Suppressor macrophage (primary cell): ENCODE data around the gene PRG3.

Experiments used
- DNase-seq, 4 experiments: peaks; one replicate each; pipeline ENCODE4 v3.0.0-alpha.2; 2020 to 2022
- total RNA-seq, 17 experiments: gene quantifications; one replicate each; lab custom pipeline; 2026; ENCODE audit warnings: mixed read lengths in 6 of 17, inconsistent platforms in 3 of 17; lab: John Stamatoyannopoulos, UW

PRG3 gene, protein sequence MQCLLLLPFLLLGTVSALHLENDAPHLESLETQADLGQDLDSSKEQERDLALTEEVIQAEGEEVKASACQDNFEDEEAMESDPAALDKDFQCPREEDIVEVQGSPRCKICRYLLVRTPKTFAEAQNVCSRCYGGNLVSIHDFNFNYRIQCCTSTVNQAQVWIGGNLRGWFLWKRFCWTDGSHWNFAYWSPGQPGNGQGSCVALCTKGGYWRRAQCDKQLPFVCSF
- total RNA-seq: 0 to 0.77 (median 0) reads per million in 17 experiments

DNA sequence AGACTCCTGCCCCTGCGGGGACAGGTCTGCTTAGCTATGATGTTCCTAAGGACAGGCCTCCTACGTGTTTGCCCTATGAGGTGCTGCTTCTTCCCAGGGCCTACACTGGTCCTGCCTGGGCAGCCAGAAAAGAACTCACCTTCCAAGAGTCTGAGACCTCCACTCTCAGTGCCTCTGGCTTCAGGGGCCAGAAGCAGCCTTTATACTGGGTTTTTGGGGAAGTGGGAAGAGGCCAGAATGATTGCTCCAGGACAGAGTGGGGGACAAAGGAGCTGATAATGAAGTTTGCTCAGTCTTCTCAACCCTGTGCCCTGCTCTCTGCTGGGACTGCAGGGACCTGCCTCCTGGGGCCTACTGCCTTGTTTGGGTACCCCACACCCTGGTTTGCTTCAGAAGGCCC, at the start of gene PRG3:
PRG3 (minus strand) TSS at position 176 of the 400 bp plus-strand sequence. CDS start 442 bp downstream, outside the sequence.
- no peak for DNase-seq

DNA sequence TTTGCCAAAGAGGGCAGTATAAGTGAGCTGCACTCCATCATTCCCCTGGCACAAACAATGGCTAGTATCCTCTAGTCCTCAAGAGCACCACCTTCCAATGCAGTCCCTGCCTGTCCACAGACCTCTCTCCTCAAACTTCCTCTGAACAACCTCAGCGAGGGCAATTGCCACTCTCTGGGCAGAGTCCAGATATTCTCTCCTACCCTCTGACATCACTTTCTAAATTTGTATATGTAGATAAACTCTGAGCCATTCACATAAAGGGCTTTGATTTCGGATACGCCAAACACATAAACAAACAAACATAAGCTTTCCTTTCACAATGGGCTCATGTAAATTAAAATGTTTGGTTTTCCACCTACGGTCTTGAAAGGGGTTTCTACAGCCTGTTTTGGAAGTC, 49.0 kb upstream of the PRG3 start:
- DNase-seq: peak in 2 of 4 experiments; percentile 21 to 32

DNA sequence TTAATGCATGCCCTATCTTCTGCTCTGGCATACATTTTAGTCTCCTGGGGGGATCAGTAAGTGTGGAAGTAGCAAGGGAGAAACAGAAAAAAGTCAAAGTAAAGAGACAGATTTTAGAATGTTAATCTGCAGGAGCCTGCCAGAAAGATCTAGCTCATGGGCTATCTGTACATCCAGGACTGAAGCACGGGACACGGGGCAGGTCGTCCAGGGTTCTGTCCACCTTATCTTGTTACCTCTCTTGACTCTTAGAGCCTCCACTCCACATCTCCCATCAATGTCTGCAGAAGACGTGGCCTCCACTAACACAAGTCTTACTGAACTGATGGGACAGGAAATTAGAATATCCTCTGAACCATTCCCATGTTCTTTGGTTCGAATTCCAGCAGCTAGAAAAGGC, 47.7 kb upstream of the PRG3 start:
- no peak for DNase-seq

DNA sequence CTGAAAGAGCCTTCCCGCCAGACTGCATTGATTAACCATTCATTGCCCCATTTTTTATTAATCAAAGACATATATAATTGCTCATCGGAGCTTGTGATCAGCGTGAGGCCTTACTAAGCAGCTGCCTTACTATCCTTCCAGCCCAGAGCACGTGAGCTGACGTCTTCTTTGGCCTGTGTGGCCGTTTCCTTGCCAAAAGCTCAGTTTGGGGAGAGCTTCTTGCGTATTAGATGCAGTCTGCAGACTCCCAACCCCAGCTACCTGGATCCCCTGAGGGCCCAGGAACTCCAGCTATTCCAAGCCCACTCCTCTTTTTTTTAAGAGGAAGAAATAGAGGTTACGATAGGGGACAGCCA, 46.8 kb upstream of the PRG3 start:
- peak in 1 of 4 experiments; percentile 19 for DNase-seq

DNA sequence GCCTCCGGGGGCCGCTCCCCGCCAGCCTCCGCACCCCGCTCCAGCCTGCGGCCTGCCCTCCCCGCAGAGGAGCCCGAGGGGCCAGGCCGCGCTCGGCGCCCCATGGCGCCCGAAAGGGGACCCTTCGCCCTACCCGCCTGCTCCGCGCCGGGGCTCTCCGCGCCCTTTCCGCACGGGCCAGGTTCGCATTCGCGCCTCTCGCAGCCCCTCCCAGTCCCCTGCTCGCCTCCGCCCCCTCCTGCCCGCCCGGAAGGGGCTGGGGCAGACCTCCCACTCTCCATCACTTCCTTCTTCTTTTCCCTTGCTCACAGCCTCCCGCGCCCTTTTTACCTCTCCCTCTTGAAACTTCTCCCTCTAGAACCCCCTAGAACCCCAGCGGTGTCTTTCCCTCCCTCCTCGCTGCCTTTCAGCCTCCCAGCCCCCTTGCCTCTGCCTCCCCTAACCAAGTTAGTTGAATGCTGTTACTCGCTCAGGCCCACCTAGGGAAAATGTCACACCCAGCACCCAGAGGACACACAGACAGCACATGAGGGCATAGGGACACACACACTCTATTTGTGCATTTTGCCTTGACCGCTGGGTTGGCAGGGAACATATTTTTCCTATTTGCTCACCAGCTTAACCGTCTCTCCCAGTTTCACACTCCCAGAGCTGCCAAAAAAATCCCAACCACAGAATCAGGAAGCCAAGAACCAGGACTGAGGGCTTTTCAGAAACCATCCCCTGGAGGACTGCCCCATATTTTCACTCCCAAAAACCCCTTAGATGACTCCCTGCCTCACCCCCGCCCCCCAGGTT, 46.2 kb upstream of the PRG3 start, which contains the start of gene SLC43A3:
SLC43A3 (minus strand) TSS at position 193 of the 798 bp plus-strand sequence. CDS start 949 bp downstream, outside the sequence.
- DNase-seq: peak; percentile 67 to 90 (median 86)

DNA sequence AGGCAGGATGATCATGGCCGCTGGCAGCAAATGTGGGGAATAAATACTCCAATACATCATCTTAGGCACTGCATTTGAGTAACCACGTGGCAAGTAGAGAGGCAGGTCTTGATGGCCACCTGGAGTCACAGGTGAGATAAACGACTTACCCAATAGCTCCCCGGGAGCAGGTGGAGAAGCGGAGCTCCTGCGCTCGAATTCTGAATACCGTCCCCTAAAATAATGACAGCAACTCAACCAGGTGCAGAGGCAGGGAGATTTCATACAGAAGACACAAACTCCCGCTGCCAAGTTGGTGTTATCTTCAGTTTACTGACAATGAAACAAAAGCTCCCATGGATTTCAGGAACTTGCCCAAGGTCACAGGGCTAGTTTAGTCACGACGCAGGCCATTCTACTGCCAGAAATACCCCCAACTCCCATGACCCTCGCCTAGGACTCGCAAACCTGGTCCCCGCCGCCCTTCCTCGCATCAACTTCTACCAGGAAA, 45.5 kb upstream of the PRG3 start:
- DNase-seq: peak; percentile 50 to 74 (median 68)

GRCh38 chr11:57425565-57426438, 44.9 kb upstream of the PRG3 start:
- DNase-seq: peak in 3 of 4 experiments; percentile 17 to 39 (median 38)

- DNase-seq: peak; percentile 90 to 96 (median 92)
Measured at GRCh38 chr11:57424792-57425564, 44.0 kb upstream of the PRG3 start.

DNA sequence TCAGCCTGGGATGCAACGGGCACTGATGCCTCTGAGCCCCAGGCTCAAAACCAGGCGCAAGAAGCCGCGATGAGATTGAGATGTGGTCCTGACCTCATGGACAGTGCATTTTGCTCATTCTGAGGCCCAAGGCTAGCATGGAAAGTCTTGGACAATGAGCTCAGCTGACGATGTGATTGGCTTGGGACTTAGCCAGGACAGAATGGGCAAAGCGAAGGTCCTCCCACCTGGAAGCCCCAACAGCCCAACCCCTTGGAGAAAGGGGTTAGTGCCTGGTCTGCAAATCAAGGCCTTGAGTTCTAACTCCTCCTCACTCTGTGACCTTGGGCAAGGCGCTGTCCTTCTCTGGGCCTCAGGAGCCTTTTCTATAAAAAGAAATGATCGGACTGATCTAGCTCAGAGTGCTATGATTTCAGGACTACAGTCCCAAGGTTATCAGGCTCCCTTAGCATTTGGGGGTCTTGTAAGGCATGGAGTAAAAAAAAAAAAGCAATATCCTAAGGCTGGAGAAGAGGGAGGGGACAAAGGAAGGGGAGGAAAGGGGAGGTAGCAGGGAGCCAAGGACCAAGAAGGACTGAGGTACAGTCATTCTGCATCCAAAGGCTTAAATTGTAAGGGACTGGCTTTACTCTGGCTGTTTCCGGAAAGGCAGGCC, 43.3 kb upstream of the PRG3 start:
- no peak for DNase-seq

- DNase-seq: no peak
Measured at GRCh38 chr11:57422669-57423068, 41.7 kb upstream of the PRG3 start.

GRCh38 chr11:57421805-57422204, 40.9 kb upstream of the PRG3 start:
- DNase-seq: no peak

DNA sequence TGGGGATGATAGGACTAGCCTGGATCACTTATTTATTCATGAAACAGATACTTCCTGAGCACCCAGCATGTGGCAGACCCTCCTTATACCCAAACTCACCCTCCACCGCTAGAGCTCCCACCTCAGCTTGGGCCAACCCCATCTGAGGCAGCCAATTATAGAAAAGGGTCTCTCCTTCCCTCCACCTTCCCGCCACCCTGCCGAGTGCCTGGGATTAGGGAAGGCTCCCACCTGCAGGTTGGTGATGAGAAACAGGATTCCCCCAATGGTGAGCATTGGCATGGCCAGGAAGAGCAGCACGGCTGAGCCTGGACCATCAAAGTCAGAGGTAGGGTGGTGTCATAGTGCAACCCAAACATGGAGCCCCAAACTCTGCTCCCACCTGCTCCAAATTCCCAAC, 40.1 kb upstream of the PRG3 start:
- no peak for DNase-seq

DNA sequence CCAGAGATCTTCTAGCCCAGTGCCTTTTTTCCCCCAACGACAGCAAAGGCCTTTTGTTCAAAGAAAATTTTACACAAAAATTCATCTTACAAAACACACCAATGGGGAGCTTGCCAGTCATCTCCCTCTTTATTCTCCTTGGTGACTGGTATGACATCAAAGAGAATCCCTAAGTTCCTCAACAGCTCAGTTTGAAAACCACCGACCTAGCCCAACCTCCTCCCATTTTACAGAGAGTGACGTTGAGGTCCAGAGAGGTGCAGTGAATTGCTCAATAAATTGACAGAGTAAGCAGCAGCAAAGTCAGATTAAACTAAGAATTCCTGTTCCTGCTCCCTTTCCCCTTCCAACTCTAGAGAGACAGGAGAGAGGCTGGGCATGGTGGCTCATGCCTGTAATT, 38.2 kb upstream of the PRG3 start:
- DNase-seq: peak in 2 of 4 experiments; percentile 18 to 37

- peak in 2 of 4 experiments; percentile 14 to 30 for DNase-seq
Measured at GRCh38 chr11:57418131-57418530, 37.2 kb upstream of the PRG3 start.

GRCh38 chr11:57417056-57417455, 36.1 kb upstream of the PRG3 start:
- DNase-seq: peak in 3 of 4 experiments; percentile 22 to 48 (median 36)

DNA sequence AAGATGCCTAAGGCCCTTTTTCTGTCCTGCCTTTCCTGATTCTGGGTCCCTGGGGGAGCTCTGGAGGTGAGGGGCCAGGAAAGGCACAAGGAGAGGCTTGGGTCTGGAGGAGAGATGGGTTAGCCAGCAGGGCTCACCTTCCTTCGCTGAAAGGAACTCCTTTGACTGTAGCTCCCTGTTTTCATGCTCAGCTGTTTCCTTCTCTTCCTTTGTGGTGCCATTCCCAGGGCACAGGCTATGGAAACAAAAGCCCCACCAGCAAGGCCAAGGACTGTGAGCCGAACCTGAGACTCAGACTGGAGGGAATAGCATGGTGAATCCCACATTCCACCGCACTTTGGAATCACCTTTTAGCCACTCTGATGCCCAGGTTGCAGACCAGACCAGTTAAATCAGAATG, 35.5 kb upstream of the PRG3 start:
- no peak for DNase-seq

DNA sequence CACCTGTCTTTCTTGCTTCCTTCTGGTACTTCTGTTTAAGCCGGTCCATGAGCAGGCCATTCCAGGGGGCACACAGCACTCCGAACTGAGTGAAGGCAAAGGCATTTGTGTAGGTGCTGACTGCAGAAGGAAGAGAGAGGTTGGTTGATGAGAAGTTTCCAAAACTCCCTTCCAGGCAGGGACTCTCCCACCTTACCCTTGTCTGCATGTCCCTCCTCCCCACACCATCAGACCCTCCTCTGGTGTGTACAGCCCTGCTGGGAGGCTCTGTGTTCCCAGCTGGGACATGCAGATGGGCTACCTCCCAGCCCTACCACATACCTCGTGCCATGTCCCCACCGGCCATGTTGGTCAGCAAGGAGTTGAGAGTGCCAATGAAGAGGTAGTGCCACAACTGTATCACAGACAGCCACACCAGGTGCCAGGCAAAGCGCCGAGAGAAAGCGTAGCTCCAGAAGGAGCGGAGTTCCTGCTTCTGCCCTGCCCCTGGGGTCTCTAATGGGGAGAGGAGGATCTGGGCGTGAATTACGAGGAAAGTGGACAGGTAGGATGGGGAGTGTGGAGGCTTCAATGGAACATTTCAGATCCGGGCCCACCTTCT, 33.8 kb upstream of the PRG3 start:
- DNase-seq: no peak

- no peak for DNase-seq
Measured at GRCh38 chr11:57413681-57414080, 32.7 kb upstream of the PRG3 start.

- peak; percentile 50 to 79 (median 62) for DNase-seq
Measured at GRCh38 chr11:57410287-57410686, 29.3 kb upstream of the PRG3 start.

- DNase-seq: peak in 1 of 4 experiments; percentile 13
Measured at GRCh38 chr11:57409321-57410100, 28.6 kb upstream of the PRG3 start.
